Cardiac muscle cell (in vitro differentiated cells and primary cell): ENCODE data around the gene MAS1L. TPM values are rescaled to one million over a fixed set of nuclear protein-coding genes. Genes with fewer than 3 reads are reported as not detected.

Experiments used
- DNase-seq, 2 donors: peaks; one replicate each; pipeline versions ENCODE4 v3.0.0 to v3.0.0-alpha.2; 2010 to 2017; ENCODE audit warnings: low read depth in 1 of 2, low spot score in 1 of 2
- H3K27ac ChIP-seq: fragments of 200-600 bp; sonication (generic); 2 replicates; pipeline ENCODE4 v1.5.1; 2016
- H3K27me3 ChIP-seq: fragments of 200-600 bp; sonication (generic); 2 replicates; pipeline ENCODE4 v1.6.0; 2016; ENCODE audit warnings: control low read depth
- H3K36me3 ChIP-seq: fragments of 200-600 bp; sonication (generic); 2 replicates; pipeline ENCODE4 v1.5.1; 2016; ENCODE audit warnings: control low read depth
- H3K4me1 ChIP-seq: fragments of 200-600 bp; sonication (generic); 2 replicates; pipeline ENCODE4 v1.8.1; 2017; ENCODE audit warnings: low read depth, mild to moderate bottlenecking, mixed run types
- H3K4me3 ChIP-seq: fragments of 200-600 bp; sonication (generic); 2 replicates; pipeline ENCODE4 v1.5.1; 2016; ENCODE audit warnings: mild to moderate bottlenecking
- H3K9me3 ChIP-seq: fragments of 200-600 bp; sonication (generic); 2 replicates; pipeline ENCODE4 v1.5.1; 2017; ENCODE audit warnings: low read depth, mild to moderate bottlenecking, control low read depth
- CTCF ChIP-seq: IDR thresholded peaks from 2 replicates; pipeline ENCODE4 v1.5.1; 2012; ENCODE audit warnings: low read depth, mild to moderate bottlenecking, low read length
- polyA plus RNA-seq: library from polyadenylated mRNA; unstranded; fragments of >200 nt; fragmentation: Nextera tagmentation; extraction: Ambion mirVana; gene quantifications from 2 replicates; pipeline ENCODE4 v1.2.1, GENCODE V29; 2016
- total RNA-seq: library from RNA; depleted of rRNA; stranded (reverse); fragments of >200 nt; gene quantifications from 2 replicates; pipeline ENCODE4 v1.2.3, GENCODE V29; 2016

MAS1L gene
- total and polyA plus RNA-seq, 2 experiments from 2014 or later, result not detected

DNA sequence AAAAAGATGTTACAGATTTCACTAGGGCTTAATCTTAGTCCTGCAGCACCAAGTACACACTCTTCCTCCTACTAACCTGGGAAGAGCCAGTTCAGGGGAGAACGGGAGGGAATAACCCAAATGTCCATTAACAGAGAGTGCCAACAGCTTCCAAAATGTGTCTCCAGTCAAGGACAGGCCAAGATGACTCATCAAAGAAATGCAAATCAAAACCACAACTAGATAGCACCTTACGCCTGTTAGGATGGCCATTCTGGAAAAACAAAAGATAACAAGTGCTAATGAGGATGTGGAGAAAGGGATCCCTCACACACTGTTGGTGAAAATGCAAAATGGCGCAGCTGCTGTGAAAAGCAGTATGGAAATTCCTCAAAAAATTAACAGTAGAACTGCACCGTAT lies 3.8 kb upstream of the MAS1L start:
- no peak for DNase-seq
- Histone ChIP-seq H3K9me3 (no peaks in the 10 kb centered on the region), H3K4me1 (no peaks in the 10 kb centered on the region), H3K27me3 (no peaks in the 10 kb centered on the region), H3K36me3 (no peaks in the 10 kb centered on the region), H3K4me3 (no peak overlapping the region), H3K27ac (no peak overlapping the region)
- TF ChIP-seq CTCF, result no peak

DNA sequence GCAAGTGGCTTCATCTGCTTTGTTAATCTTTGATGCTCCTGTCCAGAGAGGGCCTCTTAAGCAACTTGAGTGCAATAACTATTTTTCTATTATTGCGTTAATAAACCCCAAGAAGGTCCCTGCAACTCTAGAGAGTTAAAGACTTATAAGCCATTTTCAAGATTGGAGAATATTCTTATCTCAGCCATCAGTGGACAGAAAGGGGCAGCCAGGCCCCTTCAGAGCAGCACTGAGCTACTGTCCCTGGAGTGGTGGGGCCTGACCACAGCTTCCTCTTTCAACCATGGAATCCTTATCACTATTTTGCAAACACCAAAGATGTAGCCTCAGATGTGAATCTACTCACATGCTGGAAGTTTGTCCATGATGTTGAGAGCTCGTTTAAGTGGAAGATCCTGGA lies 2.8 kb upstream of the MAS1L start:
- H3K4me1 ChIP-seq, result no peaks in the 10 kb centered on the region
- no peaks in the 10 kb centered on the region for H3K36me3 ChIP-seq
- no peak for TF ChIP-seq CTCF
- no peak overlapping the region for H3K27ac ChIP-seq
- no peak overlapping the region for H3K4me3 ChIP-seq
- H3K9me3 ChIP-seq, result no peaks in the 10 kb centered on the region
- no peak for DNase-seq
- no peaks in the 10 kb centered on the region for H3K27me3 ChIP-seq

DNA sequence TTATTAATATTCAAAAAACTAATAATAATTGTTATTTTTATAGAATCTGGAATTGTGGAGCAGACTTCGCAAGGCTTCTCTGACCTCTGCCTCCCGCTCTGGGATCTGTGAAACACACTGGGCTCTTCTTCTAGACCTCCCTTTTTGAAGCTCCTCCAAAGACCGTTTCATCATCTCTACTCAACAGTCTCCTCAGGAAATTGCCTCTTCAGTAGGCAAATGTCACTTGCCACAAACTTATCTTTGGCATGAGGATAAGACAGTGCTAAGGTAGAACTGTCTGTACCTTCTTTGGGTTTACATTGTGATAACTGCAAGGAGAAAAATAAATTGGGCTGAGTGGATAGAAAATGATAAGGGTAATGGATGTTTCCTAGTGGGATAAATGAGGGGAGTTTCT lies 2.3 kb upstream of the MAS1L start:
- Histone ChIP-seq H3K27ac (no peak overlapping the region), H3K9me3 (no peaks in the 10 kb centered on the region)
- DNase-seq, result no peak

GRCh38 chr6:29489286-29489685 lies 1.5 kb upstream of the MAS1L start:
- Histone ChIP-seq H3K9me3 (no peaks in the 10 kb centered on the region), H3K4me1 (no peaks in the 10 kb centered on the region), H3K4me3 (no peak overlapping the region), H3K36me3 (no peaks in the 10 kb centered on the region), H3K27me3 (no peaks in the 10 kb centered on the region), H3K27ac (no peak overlapping the region)
- TF ChIP-seq CTCF, result no peak
- DNase-seq, result no peak

More for the DNA sequence above, 2.3 kb upstream of the MAS1L start:
- Histone ChIP-seq H3K27me3 (no peaks in the 10 kb centered on the region), H3K36me3 (no peaks in the 10 kb centered on the region), H3K4me3 (no peak overlapping the region), H3K4me1 (no peaks in the 10 kb centered on the region)
- TF ChIP-seq CTCF, result no peak

GRCh38 chr6:29488874-29489273 lies 1.1 kb upstream of the MAS1L start:
- no peaks in the 10 kb centered on the region for H3K9me3 ChIP-seq
- H3K4me3 ChIP-seq, result no peak overlapping the region
- H3K27ac ChIP-seq, result no peak overlapping the region
- H3K4me1 ChIP-seq, result no peaks in the 10 kb centered on the region
- no peak for TF ChIP-seq CTCF
- no peak for DNase-seq
- H3K36me3 ChIP-seq, result no peaks in the 10 kb centered on the region
- no peaks in the 10 kb centered on the region for H3K27me3 ChIP-seq

- H3K9me3 ChIP-seq, result no peaks in the 10 kb centered on the region
- no peak for TF ChIP-seq CTCF
- no peaks in the 10 kb centered on the region for H3K4me1 ChIP-seq
- no peak overlapping the region for H3K27ac ChIP-seq
- H3K36me3 ChIP-seq, result no peaks in the 10 kb centered on the region
- H3K4me3 ChIP-seq, result no peak overlapping the region
- H3K27me3 ChIP-seq, result no peaks in the 10 kb centered on the region
- DNase-seq, result no peak
Measured at GRCh38 chr6:29487131-29487530, 625 bp downstream of the MAS1L start.
